Kidney capillary endothelial cell (primary cell): ENCODE data around the gene PCBP4.
"Not testable (repeated sequence)": the region's sequence is repeated elsewhere in the genome, so short reads cannot be mapped to it uniquely, and the experiment has no call there.

ENCODE experiments used
- DNase-seq: peaks from one replicate; pipeline ENCODE4 v3.0.0-alpha.2; 2018; ENCODE audit warnings: low spot score

Gene PCBP4

DNA sequence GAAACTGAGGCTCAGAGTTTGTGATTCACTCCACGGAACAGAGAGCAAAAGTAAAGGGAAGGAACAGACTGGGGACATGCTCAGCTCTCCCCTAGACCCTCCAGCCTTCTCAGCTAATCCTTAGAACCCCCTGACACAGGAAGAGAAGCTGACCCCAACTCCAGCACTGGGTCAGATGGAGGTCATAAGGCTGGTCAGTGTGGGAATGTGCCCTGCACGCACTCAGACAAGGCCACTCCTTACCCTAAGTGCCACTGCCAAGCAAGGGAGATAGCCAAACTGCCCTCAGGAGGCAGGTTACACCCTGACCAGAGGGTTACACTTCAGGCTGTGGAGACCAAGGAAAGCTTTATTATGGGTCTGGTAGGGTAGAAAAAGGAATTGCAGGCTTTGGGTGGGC is 27.3 kb upstream of the PCBP4 start:
- DNase-seq = no peak

DNA sequence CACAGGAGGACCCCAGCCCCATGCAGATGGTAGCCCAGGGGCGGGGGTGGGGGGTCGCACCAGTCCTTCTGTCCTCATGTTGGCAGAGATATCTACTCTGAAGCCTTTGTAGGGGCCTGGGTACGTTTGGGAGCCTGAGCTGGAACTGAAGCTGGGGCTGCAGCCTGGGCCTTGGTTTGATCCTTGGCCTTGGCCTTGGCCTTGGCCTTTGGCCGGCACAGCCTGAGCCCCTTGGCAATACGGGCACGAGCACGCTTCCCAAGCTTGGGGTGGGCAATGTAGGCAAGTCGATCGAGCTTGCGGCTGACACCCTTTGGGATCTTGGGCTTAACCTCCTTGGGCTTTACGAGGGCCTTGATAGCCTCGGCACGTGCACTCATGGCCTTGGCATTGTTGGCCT is 26.4 kb upstream of the PCBP4 start:
- DNase-seq = not testable (repeated sequence)

- no peak for DNase-seq
Measured at GRCh38 chr3:51992017-51992682, 24.9 kb upstream of the PCBP4 start.

GRCh38 chr3:51990501-51990971 is 23.3 kb upstream of the PCBP4 start:
- not testable (repeated sequence) for DNase-seq

DNA sequence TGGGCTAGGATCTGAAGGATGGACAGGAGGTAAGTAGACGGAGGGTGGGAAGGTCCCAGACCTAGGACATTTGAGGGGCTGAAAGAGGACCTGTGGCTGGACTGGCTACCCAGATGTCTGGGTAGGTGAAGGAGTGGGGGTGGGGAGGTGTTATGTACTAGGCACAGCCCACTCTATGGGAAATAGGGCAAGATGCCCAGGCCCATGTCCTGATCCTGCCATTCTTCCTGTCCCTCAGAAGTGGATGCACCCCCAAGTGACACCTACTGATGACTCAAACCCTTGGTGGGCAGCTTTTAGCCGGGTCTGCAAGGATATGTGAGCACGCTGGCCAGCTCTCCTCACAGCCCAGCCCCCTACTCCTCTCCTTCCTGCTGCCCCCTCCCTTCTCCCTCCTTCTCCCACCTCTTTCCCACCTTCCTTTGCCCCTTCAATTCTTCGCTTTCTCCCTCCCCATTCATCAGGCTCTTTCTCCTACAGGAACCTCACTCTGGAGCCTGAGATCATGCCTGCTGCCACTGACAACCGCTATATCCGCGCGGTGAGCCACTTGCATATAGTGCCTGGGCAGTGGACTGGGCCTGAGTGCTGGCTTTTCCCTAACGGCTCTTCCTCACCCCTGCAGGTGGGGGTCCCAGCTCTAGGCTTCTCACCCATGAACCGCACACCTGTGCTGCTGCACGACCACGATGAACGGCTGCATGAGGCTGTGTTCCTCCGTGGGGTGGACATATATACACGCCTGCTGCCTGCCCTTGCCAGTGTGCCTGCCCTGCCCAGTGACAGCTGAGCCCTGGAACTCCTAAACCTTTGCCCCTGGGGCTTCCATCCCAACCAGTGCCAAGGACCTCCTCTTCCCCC is 21.3 kb upstream of the PCBP4 start:
- DNase-seq = no peak

DNA sequence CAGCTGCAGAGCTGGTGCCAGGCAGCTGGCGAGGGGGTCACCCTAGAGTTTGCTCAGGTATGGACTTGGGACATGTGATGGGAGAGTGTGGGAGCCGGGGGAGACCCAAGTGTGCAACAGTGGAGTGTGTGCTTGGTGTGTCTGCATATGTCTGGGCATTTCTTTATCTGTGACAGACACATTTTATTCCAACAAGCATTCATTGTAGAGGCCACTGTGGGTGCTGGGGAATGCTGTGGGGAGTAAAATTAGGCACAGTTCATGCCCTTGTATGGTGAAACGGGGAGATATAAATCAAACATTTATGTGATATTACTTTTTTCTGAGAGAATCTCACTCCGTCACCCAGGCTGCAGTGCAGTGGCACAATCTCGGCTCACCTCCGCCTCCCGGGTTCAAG is 20.3 kb upstream of the PCBP4 start:
- DNase-seq = no peak

GRCh38 chr3:51986010-51986947 is 19.0 kb upstream of the PCBP4 start:
- DNase-seq = no peak

- DNase-seq = no peak
Measured at GRCh38 chr3:51985063-51985462, 17.8 kb upstream of the PCBP4 start.

GRCh38 chr3:51984269-51984647 is 17.0 kb upstream of the PCBP4 start:
- DNase-seq = no peak

GRCh38 chr3:51983578-51984268 is 16.5 kb upstream of the PCBP4 start:
- DNase-seq = no peak

DNA sequence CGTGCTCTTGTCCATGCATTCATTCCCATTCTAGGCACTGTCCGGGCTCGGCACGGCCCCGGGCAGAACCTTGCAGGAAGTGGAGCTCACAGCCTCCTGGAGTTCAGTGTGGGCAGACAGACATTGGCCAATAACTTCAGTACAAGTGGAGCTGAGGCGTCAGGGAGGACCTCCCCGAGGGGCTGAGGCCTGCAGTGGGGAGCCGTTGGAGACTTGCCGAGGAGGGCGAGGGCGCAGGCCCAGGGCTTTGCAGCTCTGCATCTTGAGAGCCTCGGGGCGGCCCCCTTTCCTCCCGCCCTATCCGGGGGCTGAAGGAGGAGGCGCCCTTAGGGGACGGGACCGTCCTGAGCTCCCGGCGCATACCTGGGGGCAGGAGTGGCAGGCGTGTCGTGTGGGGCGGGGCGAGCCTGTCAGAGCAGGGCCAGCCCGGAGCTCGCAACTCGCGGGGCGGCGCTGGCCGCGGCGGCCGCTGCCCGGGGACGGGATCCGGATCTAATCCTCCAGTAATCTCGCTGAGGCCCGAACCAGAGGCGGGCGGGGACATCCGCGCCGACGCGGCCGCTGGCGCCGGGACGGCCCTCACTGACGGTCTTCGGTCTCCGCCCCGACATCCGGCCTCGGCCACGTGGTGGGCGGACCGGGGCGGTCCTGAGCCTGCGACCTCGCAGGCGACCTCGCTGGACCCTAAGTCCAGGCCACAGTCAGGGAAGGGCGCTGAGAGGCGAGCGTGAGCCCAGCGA is 15.8 kb upstream of the PCBP4 start, which contains the start of gene ACY1:
Gene ACY1, plus strand, starts transcription at position 698 of the 740 bp plus-strand sequence. CDS start 530 bp downstream, outside the sequence.
- DNase-seq = peak; percentile 68

DNA sequence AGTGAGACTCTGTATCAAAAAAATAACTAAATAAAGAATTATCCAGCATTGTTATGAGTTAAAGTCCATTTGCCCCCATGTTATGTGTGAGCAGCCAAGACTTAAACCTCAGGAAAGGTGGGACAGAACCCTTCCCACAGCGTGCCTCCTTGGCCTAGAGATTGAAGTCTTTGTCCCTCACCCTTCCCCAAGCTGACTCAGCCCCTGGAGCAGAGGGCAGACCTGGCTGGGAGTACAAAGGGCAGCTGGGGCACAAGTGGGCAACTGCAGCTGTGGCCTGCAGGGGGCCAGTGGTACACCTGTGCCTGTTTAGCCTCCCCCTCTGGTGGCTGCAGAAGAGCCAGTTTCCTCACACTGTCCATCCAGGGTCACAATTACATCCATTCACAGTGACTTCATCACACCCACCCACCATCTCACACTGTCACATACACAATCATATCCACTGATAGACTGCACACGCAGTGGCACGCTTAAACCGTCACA is 15.1 kb upstream of the PCBP4 start:
- no peak for DNase-seq

- no peak for DNase-seq
Measured at GRCh38 chr3:51980253-51980652, 13.0 kb upstream of the PCBP4 start.

GRCh38 chr3:51978143-51978502 is 10.9 kb upstream of the PCBP4 start:
- no peak for DNase-seq

GRCh38 chr3:51977446-51978142 is 10.3 kb upstream of the PCBP4 start:
- no peak for DNase-seq

- peak; percentile 28 for DNase-seq
Measured at GRCh38 chr3:51975852-51976549, 8.7 kb upstream of the PCBP4 start.

DNA sequence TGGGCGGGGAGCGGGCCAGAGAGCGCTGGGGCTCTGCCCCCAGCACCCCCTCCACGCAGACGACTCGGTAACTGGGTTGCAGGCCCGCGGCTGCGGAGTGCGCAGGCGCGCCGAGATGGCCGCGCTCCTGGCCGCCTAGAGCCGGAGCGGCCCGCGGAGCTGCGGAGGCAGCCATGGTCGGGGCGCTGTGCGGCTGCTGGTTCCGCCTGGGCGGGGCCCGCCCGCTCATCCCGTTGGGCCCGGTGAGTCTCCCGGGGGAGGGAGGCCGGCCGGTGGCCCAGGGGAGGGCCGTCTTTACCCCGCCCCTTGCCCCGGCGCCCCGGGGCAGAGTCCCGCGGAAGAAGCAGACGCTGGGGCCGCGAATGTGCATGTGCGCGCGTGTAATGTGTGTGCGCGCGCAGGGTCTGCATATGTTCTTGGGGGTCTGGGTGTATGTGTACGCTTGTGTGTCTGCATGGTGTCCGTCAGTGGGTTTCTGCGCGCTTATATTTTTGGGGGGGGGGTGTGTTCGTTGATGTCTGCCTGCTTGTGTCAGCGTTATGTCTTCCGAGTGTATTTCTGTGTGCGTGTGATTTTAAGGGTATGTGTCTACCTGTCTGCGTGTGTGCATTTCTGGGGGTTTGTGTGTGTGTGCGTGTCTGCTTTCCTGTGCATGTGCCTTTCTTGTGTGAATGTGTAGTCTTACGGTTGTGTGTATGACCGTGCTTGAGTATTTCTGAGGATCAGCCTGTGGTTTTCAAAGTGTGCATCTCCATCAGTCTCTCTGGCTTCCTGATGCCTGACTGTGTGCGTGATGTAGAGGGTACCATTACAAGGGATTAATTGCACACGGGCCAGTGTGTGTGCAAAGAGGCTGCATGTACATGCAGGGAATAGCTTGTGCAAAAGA is 8.0 kb upstream of the PCBP4 start, which contains the start of gene ABHD14A:
Gene ABHD14A, plus strand, starts transcription at position 102 of the 889 bp plus-strand sequence. Its CDS starts 72 bp downstream, at position 174.
- peak; percentile 59 for DNase-seq

- DNase-seq = no peak
Measured at GRCh38 chr3:51974277-51974962, 7.2 kb upstream of the PCBP4 start.
